Esophagus muscularis mucosa (tissue), 4 donors: Measurements from ENCODE around the gene KIF26B. TPM values are rescaled to one million over a fixed set of nuclear protein-coding genes. Genes with fewer than 3 reads are reported as not detected.

Source experiments
- DNase-seq: peaks from one replicate; pipeline ENCODE4 v3.0.0-alpha.2; 2017; ENCODE audit errors: extremely low spot score
- H3K27ac ChIP-seq, 4 donors: fragments of 200-600 bp; sonication (generic); replicated peaks in 1 of 4; 1 replicate in 3 of 4; 2 replicates in 1 of 4; pipeline ENCODE4 v1.5.1; 2016 to 2019; ENCODE audit warnings: mild to moderate bottlenecking in 1 of 4
- H3K27me3 ChIP-seq, 4 donors: fragments of 200-600 bp; sonication (generic); one replicate each; pipeline versions ENCODE4 v1.5.1 to v1.6.0; 2016 to 2019
- H3K36me3 ChIP-seq, 4 donors: fragments of 200-600 bp; sonication (generic); one replicate each; pipeline ENCODE4 v1.5.1; 2016 to 2019
- H3K4me1 ChIP-seq, 4 donors: fragments of 200-600 bp; sonication (generic); one replicate each; pipeline ENCODE4 v1.5.1; 2016 to 2019
- H3K4me3 ChIP-seq, 4 donors: fragments of 200-600 bp; sonication (generic); 1 replicate in 2 of 4; 2 replicates in 2 of 4; pipeline ENCODE4 v1.5.1; 2016 to 2019; ENCODE audit warnings: mild to moderate bottlenecking in 4 of 4, moderate library complexity in 1 of 4
- H3K9me3 ChIP-seq, 4 donors: fragments of 200-600 bp; sonication (generic); 1 replicate in 3 of 4; 2 replicates in 1 of 4; pipeline ENCODE4 v1.5.1; 2016 to 2019
- CTCF ChIP-seq, 3 experiments: fragments of 200-600 bp in 2 of 3; fragments of 450-650 bp in 1 of 3; sonication (generic) in 2 of 3; IDR thresholded peaks; one replicate each; pipeline ENCODE4 v1.5.1; 2017 to 2019; ENCODE audit warnings: antibody characterized with exemption in 3 of 3, mild to moderate bottlenecking in 2 of 3, moderate library complexity in 1 of 3
- EP300 ChIP-seq: sonication (generic); formaldehyde crosslinking; IDR thresholded peaks from one replicate; pipeline ENCODE4 v1.6.1; 2017; ENCODE audit warnings: antibody characterized with exemption
- POLR2A ChIP-seq: fragments of 450-650 bp; IDR thresholded peaks from one replicate; pipeline ENCODE4 v1.6.1; 2017; ENCODE audit warnings: antibody characterized with exemption, moderate library complexity, mild to moderate bottlenecking, low read depth
- POLR2AphosphoS5 ChIP-seq, 2 donors: sonication (generic); formaldehyde crosslinking; IDR thresholded peaks; one replicate each; pipeline ENCODE4 v1.6.1; 2017; ENCODE audit warnings: antibody characterized with exemption in 2 of 2
- WGBS: methylation state at CpG from one replicate; pipeline ENCODE4 v1.1.5; 2018; 5-methylcytosine and 5-hydroxymethylcytosine counted together
- intact Hi-C: fragments of 100-400 bp; cut with DNase I; formaldehyde crosslinking; loops from one replicate; pipeline ENCODE4 v1.15.1; 2023
- total RNA-seq, 4 donors: library from RNA; depleted of rRNA; stranded (reverse); fragments of >200 nt; gene quantifications; one replicate each; pipeline versions ENCODE4 v1.1.0 to v1.2.1, GENCODE V29; 2016

Gene KIF26B
- total RNA-seq, 4 donors from 2014 or later: 0.13 to 3.7 (median 1.3) TPM

- no peak for DNase-seq
- no peak overlapping the region for H3K4me3 ChIP-seq
- no peaks in the 10 kb centered on the region for H3K4me1 ChIP-seq
- no peaks in the 10 kb centered on the region for H3K36me3 ChIP-seq
- intact Hi-C loops: no loop called here
- 95% methylated on average over 15 of the region's 15 CpGs for whole genome bisulfite sequencing
- no peaks in the 10 kb centered on the region for H3K27me3 ChIP-seq
- TF ChIP-seq EP300 (no peak), POLR2AphosphoS5 (IDR thresholded peaks at IDR 0.05) (no peak), POLR2A (no peak), CTCF (IDR thresholded peaks at IDR 0.05) (no peak)
- no peak overlapping the region for H3K27ac ChIP-seq
- no peaks in the 10 kb centered on the region for H3K9me3 ChIP-seq
Observed at GRCh38 chr1:245370175-245370825, 215.5 kb downstream of the KIF26B start.

DNA sequence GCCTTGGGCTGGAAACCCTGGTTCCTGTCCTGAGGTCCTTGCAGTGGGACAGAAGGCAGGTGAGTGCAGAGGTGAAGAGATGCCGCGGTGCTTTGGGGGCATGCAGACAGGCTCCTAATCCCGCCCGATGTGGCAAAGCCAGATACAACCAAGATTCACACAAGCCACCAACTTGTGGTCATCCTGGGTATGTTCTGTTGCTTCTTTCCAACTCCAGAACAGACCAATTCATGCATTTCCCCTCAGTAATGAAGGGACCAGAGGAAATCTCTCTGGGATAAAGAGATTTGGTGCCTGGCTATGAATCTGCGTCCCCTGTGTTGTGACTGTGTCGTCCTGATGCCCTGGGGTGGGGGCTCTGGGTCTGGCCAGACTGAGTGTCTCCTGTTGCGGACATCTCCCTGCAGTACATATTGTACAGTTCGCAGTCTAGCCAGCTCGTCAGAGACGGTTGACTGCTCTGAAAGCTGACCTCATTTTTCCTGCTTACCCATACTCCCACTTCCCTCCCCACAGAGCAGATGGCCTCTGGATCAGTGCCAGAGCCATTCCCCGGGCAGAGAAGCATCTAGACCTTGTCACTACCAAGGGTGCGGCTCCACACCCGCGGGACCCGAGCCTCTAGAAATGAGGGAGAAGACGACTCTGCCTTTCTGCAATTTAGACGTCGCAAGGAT lies 216.3 kb downstream of the KIF26B start:
- H3K4me1 ChIP-seq: no peaks in the 10 kb centered on the region
- TF ChIP-seq EP300 (no peak), POLR2A (no peak), POLR2AphosphoS5 (IDR thresholded peaks at IDR 0.05) (no peak), CTCF (IDR thresholded peaks at IDR 0.05) (no peak)
- DNase-seq: no peak
- H3K36me3 ChIP-seq: no peaks in the 10 kb centered on the region
- WGBS: 81% methylated on average over 18 of the region's 18 CpGs
- no peak overlapping the region for H3K4me3 ChIP-seq
- intact Hi-C loops: no loop called here
- H3K9me3 ChIP-seq: no peaks in the 10 kb centered on the region
- H3K27me3 ChIP-seq: no peaks in the 10 kb centered on the region
- H3K27ac ChIP-seq: no peak overlapping the region

GRCh38 chr1:245373131-245373530 lies 218.3 kb downstream of the KIF26B start:
- intact Hi-C loops: no loop called here
- H3K4me3 ChIP-seq: no peak overlapping the region
- no peaks in the 10 kb centered on the region for H3K4me1 ChIP-seq
- H3K9me3 ChIP-seq: no peaks in the 10 kb centered on the region
- TF ChIP-seq POLR2AphosphoS5 (IDR thresholded peaks at IDR 0.05): no peak
- TF ChIP-seq POLR2A: no peak
- TF ChIP-seq EP300: no peak
- no peak for TF ChIP-seq CTCF (IDR thresholded peaks at IDR 0.05)
- no peak overlapping the region for H3K27ac ChIP-seq
- no peaks in the 10 kb centered on the region for H3K27me3 ChIP-seq
- no peaks in the 10 kb centered on the region for H3K36me3 ChIP-seq
- no peak for DNase-seq
- WGBS: 97% methylated on average over 4 of the region's 4 CpGs

DNA sequence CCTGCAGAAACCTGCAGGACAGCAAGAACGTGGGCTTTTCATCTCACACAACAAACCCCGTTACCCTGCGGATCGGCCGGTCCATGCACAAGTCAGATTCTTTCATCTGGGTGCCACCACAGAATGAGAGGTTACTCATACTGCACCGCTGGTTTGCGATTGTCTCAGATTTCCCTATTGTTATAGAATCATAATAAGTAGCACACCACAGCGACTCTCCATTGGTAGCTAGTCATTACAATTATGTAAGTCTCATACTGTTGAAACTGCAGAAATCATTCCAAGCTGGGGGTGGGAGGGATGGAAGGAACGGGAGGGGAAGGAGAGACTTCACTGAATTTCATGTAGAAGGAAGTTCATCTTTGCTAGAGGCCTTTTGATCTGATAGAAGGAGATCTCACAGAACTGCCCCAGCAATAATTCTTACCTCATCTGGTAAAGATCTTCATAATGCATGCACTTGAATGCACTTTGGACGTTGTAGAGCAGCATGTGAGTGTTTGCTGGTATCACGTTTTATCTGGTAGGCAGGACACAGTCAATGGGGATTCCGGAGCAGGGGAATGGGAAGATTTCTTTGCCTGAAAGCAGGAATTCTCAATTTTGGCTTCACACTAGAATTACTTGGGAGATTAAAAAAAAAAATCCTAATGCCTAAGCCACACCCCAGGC lies 221.1 kb downstream of the KIF26B start:
- intact Hi-C loops: no loop called here
- WGBS: 90% methylated on average over 12 of the region's 12 CpGs
- no peaks in the 10 kb centered on the region for H3K27me3 ChIP-seq
- H3K36me3 ChIP-seq: no peaks in the 10 kb centered on the region
- TF ChIP-seq POLR2A: no peak
- no peak for TF ChIP-seq CTCF (IDR thresholded peaks at IDR 0.05)
- no peak for TF ChIP-seq EP300
- no peak for TF ChIP-seq POLR2AphosphoS5 (IDR thresholded peaks at IDR 0.05)
- no peaks in the 10 kb centered on the region for H3K4me1 ChIP-seq
- DNase-seq: no peak
- no peak overlapping the region for H3K27ac ChIP-seq
- no peak overlapping the region for H3K4me3 ChIP-seq
- no peaks in the 10 kb centered on the region for H3K9me3 ChIP-seq
